Activated CD4-positive, CD25-positive, alpha-beta regulatory T cell treated with anti-CD3 and anti-CD28 coated beads, Interleukin-2, amount 50 U/mL, for 16 hours (primary cell): ENCODE data around the gene KCNMB2.

ENCODE experiments used
- DNase-seq: peaks from one replicate; pipeline ENCODE4 v3.0.0-alpha.2; 2020; ENCODE audit warnings: low read depth, low spot score

KCNMB2 gene

DNA sequence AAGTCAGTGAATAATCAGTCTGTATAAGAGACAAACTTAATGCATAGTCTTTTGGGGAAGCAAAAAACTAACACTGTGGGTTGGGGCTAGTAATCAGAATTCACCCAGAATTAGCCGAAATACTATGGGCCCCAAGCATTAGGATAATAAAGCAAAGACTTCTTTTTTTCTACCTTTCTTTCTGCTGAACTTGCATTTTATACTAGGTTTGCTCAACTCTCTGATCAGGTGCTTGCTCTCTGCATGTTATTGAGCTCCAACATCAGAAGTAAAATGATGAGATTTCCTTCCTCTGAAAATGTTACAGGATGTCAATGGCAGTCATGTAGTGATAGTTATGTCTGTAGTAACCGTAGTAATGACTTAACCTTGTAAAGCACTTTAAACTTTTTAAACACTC is 216.6 kb downstream of the KCNMB2 start:
- no peak for DNase-seq

DNA sequence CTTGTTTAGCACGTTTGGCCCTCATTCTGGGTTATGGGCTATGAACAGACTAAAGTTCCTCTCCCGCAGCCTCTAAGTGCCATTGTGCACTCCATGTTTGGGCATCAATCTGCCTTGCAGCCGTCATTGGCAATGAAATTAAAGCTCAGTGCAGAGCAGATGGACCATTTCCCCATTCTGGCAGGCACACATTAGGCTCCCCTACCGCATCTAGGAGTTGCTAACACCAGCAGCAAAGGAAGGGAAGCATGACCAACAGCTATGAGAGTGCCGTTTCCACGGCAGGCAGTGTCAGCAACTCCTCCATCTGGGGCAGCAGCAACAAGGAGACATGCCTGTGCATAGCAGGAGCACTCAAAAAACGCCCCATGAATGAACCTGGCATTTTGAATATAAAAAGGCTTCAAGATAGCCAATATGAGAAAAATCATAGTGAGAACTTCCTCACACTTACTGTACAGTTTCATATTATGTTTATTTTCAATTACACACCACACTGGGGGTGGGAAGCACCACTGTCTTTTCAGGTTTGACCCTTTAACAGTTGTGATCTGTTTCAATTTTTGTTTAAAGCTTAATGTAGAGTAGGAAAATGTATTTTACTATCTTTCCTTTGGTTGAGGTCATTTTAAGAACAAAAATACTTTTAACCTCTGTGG is 218.7 kb downstream of the KCNMB2 start:
- no peak for DNase-seq

DNA sequence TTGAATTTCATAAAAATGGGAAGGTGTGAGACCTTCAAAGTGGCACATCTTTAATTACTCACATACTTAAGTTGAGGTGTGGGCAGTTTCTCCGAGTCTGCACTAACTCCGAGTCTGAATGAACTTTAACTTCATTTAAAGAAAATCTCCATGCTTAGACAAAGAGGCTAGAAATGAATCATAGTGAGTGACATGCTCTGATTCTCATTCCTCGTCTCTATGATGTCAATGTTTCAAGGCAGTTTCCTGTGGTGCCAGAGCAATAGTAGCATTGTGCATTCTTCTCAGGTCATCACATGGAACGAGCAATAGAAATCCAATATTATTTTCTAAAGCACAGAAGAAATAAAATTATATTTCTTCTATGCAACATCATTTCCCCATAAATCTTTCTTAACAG is 224.8 kb downstream of the KCNMB2 start:
- DNase-seq, result no peak

DNA sequence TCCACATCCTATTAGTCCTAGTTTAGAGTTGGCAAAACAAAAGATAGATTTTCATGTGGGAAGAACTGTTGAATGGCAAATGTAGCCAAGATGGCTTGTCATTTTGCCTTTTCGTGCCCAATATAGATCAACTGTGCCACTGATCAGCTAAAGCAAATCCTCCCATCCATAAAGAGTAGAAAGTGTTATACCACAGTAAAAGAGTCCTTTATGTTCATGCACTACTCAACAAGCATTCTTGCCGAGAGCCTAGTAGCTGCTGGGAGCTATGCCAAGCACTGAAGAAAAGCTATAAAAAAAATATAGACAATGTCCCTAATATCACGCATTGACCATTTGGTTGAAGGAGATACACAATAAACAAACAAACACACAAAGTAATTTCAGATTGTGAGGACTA is 225.2 kb downstream of the KCNMB2 start:
- no peak for DNase-seq

DNA sequence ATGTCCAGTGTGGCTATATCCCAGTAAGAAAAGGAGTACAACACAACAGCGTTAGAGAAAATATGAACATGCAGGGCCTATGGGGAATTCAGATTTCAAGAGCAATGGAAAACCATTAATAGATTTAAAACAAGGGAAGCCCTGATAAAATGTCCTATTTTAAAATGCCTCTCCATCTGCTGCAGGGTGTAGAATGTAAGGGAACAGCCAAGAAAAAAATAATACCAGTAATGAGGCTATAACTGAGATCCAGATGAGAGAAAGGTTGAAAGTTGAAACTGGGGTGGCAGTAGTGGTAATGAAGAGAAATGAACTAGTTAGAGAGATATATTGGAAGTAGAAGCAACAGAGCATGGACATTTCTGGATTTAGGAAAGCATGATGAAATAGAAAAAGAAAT is 226.1 kb downstream of the KCNMB2 start:
- no peak for DNase-seq

DNA sequence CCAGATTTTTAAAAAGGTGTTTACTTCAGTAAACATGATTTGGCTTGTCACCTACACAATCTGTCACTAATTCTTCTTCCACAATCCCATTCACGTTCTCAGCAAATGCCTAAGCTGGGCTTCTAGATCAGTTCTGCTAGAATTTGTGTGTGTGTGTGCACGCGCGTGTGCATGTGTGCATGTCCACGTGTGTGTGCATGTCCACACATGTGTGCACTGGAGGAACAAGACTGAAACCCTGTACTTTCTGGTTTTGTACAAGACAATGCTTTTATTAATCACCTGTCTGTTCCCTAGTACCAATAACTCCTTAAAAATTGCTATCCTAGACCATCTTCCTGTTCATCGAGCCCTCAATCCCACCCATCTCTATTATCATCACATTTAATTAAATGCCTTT is 229.2 kb downstream of the KCNMB2 start:
- no peak for DNase-seq

DNA sequence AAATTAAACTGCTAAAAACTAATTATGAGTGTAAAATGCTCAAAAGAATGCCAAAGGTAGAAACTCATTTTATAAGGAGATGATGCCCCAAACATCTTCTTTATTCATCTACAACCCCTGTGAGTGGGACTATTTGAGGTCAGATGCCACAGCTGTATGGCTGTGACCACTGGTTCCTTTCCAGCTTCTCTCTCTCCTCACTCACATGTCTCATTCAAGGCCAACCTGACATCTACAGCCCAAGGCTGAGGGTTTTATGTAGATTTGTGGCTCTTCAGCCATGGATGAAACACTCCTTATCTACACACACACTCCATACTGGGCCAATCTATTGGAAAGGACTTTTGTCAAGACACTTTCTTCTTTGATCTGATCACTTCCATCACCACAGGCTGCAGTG is 231.3 kb downstream of the KCNMB2 start:
- DNase-seq, result no peak

DNA sequence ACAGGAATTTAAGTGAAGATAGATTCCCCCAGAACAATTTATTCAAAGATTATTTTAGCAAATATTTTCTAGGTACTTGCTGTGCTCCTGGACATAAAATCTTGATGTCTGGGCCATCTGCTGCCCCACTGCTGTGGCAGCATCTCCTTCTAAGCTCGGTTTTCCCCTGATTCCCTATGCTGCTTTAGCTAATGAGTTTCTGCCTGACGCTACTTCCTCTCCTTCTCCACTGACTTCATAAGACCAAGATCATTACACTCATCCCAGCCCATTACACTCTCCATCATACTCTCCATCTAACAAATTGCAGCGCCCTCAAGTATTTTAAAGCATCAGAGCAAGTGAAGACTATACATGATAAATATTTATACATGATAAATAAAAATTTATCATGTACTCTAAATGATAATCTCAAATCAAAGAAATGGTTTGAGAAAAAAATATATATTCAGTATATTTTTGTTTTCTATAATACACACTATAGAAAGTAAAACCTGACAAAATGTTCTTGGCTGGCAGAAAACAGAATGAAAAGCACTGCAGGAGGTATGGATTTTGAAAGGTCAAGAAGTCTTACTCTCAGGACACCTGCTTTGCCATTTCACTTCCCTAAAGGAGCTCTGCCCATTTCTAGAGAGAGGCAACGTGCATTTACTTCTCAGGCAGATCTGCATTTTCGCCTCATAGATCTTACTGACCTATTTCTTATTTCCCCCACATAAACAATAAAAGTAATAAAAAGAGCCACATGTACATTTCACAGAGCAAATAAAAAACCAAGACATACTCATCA is 232.0 kb downstream of the KCNMB2 start:
- no peak for DNase-seq

DNA sequence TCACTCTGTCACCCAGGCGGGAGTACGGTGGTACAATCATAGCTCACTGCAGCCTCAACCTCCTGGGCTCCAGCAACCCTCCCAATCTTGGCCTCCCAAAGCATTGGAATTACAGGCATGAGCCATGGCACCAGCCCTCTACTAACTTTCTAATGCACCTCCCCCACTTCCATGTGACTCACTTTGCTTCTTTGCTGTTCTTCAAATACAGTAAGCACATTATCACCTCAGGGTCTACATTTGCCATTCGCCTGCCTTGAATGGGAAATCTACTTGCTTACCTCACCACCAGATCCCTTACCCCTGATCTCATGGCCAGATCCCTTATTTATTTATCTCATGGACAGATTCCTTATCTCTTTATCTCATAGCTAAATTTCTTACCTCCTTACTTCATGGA is 235.3 kb downstream of the KCNMB2 start:
- no peak for DNase-seq

DNA sequence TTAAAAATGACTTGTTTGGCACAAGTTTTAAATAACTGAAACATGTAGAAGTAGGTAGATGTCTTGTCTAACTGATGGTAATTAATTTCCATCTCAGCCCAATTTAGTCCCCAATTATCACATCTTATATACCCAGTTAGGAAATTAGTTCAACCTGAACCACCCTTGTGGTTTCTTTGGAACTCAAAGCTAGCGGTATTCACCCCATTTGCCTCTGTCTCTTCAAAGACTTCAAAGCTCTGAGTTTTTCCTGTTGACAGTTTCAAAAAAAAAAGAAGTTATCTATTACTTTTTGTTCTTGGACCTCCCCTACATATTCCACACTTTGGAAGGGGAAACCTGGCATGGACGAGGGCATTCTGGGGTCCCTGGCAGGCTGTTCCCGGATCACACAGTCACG is 236.5 kb downstream of the KCNMB2 start:
- DNase-seq, result no peak

DNA sequence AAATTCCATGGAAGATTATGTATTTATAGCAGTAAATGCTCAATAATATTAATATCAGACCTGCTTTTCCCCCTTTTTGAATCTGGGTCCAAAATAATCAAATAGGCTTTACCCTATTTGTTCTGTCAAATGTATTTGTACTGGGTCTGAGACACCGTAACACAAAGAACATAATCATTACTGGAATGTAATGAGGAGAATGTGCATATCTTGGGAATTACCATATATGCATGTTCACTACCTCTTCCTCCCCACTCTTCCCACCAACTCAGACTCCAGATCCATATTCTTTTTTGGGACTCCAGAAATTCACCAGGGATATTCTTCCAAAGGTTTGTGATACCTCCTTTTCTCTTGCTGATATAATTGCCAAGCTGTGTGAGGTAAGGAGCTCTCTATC is 237.1 kb downstream of the KCNMB2 start:
- no peak for DNase-seq

DNA sequence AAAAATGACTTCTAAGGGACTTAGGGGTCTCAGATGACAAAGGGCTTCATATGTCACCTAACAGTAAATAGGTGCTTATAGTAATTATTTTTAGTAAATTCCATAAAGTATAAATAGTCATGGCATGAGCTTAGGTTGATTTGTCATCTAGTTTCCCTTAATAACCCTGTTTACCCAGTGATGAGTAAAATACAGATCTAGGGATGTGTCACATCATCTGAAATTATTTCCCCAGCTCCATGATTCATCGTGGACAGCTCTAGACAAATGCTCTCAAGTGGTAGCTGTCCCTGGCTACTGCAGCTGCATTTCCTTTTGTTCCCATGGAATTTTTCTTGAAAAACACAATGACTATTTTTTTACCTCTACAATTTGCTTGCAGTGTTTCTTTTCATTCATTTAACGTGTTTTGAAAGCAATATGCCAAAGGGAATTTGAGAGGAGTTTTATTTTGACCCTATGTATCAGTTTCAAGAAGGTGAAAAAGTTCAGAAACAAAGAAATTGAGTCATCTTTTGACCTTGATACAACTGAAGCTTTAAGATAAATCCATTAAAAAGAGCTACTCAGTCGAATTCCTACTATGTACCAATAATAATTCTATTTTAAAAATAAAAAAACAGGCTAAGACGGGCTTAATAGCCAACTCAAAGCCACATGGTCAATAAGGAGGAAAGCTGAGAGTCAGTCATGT is 241.6 kb downstream of the KCNMB2 start:
- DNase-seq, result no peak

DNA sequence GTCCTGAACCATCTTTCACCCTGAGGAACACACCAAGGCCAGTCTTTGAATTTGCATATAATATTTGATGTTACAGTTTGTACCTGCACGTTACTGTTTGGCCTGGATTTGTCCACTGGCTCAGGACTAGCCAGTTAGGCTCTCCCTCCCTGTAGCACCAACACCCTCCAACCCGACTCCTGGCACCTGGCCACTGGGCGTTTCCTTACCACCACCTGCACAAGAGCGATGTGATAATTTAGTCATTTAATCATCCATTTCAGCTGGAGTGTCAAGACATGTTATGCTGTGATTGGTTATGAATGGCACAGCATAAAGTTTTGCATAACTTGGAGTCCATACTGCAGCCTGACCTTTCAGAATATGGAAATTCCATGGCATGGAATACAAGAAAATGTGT is 242.4 kb downstream of the KCNMB2 start:
- no peak for DNase-seq

DNA sequence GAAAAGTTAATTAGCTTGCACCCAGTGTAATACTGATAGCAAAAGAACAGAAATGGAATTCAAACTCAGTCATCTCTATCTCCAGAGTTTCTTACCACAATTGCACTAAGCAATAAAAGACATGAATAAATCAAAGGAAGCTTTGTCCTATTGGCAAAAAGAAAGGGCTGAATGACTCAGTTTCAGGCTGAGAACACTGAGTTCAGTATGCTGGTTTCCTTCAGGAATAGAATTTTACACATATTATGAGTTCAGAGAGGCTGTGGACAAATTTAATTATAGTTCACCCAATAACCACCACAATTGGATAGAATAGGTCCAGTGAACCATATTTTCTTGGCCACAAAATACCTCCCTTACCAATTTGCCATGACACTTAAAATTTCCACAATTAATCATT is 249.7 kb downstream of the KCNMB2 start:
- no peak for DNase-seq

DNA sequence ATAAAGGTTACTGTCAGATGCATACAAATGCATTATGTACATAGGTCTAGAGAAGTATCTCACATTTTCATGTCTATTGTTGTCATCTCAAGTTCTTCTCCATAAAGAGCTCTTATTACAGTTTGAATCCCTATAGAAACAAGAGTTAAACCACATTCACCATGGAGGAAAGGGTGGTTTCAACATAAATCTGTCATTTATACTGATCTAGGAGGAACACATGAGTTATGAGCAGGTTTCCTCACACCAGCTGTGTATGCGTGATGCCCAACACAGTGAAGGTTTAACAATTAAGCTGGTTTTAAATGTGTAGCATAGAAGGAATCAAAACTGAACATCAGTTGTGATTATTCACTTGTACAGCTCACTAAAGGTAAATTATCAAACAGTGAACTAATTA is 251.7 kb downstream of the KCNMB2 start:
- DNase-seq, result no peak

DNA sequence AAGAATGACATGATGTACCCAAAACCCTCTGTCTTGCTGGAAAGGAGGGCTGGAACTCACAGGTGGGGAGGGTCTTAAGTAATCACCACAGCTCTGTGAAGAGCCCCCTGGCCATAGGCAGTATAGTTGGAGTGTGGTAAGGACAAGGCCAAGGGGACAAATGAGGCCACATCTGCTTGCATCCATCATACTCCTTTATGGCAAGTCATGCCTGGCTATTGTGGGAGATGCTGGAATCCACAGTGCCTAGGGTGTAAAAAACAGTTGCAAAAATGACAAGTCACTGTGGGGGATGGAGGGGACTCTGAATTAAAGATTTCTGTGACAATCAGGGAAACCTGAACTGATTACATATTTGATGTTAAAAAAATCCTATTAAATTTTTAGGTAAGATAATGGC is 258.5 kb downstream of the KCNMB2 start:
- no peak for DNase-seq

DNA sequence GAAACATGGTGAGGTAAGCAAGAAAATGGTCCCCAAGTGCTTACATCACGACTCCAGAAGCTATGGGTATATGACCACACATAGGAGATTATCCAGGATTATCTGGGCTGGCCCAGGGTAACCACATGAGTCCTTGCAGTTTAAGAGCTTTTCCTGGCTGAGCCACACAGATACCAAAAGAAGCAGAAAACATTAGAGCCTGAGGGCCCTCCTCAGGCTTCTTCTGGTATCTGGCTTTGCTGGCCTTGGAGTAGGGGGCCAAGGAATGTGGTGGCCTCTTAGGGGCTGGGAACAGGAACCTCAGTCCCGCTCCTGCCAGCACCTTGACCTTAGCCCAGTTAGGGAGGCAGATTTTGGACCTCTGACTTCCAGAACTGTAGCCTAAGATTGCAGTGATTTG is 259.1 kb downstream of the KCNMB2 start:
- no peak for DNase-seq

DNA sequence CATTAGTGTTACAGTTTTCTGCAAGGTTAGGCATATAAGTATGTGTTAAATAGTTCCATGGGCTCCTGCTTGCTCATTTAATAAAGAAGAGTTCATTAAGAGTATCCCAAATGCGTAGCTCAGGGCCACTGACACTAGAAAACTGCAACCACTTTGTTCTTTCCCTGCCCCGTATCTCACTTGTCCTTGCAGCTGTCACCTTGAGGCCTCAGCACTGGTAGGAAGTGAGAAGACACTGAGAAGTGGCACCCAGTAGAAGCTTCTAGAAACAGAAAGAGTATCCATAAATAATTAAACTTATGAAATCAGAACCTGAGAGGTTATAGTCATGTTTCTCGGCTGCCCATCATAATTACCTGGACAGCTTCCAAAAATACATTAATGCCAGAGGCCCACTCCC is 266.0 kb downstream of the KCNMB2 start:
- no peak for DNase-seq

DNA sequence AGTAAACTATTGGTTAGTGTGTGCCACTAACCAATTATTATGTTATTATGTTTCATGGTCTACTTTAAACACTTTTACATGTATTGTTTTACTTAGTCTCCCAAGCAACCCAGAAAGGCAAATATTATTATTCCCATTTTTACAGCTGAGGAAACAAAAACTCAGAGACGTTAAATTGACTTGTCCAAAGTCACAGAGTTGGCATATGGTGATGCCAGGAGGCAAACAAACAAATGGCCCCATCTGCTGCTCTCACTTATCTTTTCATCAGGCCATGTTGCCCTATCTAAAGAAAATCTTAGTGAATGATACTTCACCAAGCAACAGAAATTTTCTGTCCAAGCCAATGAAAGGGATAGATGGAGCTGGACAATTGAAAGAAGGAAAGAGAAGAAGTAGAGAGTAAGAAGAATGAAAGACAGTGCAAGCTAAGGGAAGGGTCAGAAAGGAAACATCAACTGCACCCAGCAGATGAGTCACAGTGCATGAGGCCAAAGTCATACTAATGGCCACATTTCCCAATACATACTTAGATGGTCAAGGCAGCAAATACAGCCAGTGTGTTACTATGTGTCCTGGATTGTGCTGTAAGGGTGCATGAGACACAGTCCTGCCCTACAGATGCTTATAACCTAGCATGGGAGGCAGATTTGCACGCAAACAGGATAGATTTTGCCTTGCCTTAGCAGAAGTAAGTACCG is 266.9 kb downstream of the KCNMB2 start:
- no peak for DNase-seq

DNA sequence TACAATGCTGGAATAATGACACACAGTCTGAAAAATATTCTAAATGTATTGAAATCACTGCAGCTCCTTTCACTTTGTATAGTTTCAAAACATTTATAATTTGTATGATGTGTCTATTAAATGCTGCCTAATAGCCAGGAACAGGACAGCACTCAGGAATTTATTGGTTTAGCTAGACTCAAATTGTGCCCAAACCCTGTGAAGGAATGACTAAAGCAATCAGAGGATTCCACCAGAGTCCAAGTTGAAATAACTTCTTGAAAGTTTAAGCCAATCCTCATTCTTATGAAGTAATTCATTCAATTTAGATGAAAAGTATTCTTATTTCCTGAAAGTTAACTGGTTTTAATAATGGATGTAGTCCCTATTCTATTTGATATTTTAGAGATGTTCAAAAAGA is 268.4 kb downstream of the KCNMB2 start:
- DNase-seq, result no peak

DNA sequence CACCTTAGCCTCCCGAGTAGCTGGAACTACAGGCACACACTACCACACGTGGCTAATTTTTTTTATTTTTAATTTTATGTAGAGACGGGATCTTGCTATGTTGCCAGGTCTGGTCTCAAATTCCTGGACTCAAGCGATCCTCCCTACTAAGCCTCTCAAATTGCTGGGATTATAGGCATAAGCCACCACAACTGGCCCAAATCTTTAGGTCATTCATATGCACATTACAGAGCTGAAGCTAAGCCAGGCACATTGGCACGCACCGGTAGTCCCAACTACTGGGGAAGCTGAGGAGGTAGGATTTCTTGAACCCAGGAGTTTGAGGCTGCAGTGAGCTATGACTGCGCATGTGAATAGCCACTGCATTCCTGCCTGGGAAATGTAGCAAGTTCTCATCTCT is 269.5 kb downstream of the KCNMB2 start:
- no peak for DNase-seq

DNA sequence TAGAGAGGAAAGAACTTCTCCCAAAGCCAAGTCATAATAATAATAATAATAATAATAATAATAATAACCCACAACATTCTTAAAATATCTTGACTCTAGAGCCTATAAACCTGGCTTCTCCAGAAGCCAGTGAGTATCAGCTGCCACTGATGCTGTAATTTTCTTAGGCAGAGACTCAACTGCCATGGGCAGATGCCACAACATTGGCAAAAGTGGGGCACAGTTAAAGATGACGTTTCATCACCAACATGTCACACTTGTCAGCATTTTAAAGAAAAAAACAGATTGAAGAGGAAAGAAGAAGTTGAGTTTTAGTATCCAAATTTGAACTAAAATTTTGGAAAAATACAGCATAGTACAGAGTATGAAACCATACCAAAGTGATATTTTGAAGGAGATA is 270.4 kb downstream of the KCNMB2 start:
- no peak for DNase-seq
